NCI-H1930 (cell line): ENCODE data around the gene TMEM11.

Source experiments
- DNase-seq, 2 experiments: peaks; one replicate each; lab custom pipeline; 2025; lab: John Stamatoyannopoulos, UW

The TMEM11 gene

DNA sequence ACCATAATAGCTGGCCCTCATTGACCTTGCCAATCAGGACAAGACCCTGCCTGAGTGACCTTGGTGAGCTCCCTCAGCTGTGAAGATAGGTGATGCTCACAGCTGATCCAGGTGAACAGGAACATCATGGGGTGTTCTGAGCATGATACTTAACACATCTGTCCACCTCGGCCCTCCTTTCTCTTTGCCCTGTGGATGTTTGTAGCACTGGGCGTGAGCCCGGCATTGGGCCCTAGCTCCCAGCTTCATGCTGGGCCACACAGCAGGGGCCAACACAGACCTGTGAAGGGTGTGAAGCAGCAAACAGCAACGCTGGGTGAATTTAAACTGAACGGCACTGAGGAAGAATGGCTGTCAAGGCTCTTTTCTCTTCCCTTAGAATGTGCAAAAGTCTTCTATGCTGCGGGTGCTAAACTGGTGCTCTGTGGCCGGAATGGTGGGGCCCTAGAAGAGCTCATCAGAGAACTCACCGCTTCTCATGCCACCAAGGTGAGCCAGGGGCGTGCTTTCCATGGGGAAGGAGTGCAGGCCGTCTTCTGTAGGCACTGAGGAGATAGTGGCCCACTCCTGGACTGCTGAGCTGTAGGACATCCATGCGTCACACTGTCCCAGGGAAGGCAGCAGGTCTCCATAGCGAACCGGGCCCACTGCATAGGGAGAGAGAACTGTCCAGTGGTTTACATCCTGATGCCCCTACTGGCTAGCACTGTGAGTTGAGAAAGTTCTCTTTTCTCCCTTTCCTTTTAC, 35.9 kb downstream of the TMEM11 start:
- no peak for DNase-seq

DNA sequence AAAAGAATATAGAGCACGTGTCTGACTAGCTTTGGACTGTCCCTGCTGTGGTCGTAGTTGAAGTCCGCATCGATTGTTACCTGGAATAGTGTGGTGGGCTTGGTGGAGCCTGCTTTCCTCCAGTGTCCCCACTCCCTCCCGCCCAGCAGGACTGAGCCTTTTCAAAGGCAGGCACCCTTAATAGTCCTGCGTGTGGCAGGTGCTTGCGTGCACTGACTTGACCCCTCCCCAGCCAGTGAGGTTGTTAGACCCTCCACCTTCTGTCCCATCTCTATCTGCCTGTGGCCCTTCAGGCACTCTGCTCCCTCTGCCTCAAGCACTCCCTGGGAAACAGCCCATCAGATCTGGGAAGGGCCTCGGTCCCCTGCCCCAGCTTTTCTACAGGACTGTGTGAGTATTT, 36.6 kb downstream of the TMEM11 start:
- DNase-seq, result no peak

DNA sequence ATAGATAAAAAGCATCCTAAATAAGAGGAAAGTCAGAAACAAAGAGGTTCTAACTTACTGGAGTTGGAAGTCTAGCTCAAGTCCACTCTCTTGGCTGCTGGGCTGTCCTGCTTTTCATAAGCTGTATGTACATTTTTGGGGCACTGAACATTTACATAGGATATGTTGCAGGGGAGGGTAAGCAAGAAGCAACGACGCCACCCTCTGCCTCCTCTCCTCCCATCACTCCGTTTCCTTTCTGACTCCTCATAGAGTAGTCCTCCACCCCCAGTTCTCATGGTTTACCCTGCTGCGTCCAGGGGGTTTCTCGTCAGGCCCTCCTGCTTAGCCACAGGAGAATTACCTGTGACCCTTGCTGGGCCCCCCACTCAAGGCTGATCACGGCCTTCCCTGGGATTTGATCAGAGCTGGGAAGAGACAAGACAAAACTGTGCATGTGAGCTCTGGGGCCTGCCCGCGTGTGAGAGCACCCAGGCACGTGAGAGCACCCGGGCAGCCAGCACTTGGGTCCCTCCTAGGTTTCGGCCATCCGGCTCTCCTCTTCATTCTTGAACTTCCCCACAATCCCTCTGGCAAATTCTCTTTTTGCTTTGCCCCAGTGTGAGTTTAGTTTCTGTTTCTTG, 37.1 kb downstream of the TMEM11 start:
- DNase-seq, result no peak

DNA sequence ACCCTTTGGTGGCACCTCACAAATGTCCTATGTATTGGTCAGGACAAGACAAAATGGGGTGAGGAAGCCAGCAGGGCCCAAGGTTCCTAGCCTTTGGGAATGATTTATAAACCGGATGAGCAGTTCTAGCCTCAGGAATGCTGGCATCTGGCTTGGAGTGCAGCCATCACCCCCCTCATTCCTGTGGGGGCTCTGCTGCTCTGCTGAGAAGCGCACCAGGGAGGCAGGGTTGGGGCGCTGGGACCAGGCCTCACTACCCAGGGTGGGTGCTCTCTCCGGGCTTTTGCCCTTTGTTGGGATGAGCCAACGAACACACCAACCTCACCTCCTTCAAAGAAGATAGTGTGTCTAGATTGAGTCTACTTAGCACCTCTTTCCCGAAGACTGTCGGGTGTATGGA, 39.2 kb downstream of the TMEM11 start:
- DNase-seq, result no peak

DNA sequence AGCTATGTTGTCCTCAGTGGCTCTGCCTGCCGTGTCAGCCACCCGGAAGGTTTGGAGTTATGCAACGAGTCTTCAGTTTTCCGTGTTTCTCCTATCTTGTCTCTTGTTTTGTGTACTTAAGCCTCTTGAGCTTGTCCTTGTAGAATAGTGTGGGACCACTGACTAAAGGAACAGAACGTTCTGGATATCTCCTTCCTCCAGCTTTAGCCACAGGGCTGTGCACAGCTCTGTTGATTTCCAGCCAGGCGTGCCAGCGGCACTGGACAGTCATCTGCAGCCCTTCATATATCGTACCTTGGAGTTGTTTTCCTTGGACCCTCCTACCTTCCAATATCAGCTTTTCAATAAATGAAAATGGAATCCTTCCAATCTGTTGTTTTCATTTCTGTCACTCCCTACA, 39.8 kb downstream of the TMEM11 start:
- DNase-seq, result no peak

DNA sequence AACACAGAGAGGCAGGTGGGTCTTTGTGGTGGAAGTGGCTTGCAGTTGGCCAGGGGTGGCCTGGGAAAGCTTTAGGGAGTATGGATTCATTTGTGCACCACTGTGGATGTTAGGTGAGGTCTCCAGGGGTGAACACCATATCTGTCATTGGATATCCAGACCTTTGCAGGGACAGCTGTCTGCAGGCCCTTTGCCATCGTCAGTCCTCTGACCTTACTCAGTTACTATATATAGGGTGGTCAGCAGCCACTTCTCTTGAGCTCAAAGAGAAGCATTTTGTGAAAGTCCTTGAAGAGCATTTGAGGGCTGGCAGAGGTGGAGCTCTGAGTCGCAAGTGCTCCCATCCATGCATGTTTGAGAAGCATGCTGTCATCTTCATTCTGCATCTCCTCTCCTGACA, 40.4 kb downstream of the TMEM11 start:
- no peak for DNase-seq

DNA sequence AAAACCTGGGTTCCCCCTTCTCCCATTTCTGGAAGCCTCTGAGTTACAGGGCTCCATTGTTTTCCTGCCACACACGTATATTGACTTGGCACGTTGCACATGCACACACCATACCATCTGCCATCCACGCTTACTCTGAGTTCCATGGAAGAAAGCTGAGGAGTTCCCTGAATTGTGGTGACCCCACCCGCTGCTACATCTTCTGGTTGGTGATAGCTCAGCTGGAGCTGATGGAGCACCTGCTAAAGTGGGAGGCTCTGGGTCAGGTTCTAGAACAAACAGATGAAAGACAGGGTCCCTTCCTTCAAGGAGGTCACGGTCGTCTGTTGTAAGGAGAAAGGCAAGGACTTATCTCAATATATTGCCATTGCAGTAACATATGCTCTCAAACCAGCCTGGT, 41.1 kb downstream of the TMEM11 start:
- DNase-seq, result no peak

DNA sequence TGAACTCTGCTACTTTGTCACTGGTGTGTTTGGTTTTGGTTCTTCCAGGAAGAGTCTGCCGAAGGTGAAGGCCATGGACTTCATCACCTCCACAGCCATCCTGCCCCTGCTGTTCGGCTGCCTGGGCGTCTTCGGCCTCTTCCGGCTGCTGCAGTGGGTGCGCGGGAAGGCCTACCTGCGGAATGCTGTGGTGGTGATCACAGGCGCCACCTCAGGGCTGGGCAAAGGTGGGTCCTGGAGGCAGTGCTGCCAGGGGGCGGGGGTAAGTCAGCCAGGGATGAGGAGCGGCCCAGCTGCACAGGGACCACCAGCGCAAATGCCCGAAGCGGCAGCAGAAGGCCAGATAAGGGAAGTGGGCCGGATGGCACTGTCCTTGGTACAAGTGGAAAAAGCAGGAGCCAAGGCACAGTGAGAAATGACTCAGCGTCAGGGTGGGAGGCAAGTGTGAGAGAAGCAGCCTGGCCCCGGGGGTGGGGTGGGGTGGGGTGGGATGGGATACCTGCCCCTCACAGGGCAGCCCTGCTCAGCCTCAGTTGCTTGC, 41.9 kb downstream of the TMEM11 start:
- DNase-seq, result no peak

DNA sequence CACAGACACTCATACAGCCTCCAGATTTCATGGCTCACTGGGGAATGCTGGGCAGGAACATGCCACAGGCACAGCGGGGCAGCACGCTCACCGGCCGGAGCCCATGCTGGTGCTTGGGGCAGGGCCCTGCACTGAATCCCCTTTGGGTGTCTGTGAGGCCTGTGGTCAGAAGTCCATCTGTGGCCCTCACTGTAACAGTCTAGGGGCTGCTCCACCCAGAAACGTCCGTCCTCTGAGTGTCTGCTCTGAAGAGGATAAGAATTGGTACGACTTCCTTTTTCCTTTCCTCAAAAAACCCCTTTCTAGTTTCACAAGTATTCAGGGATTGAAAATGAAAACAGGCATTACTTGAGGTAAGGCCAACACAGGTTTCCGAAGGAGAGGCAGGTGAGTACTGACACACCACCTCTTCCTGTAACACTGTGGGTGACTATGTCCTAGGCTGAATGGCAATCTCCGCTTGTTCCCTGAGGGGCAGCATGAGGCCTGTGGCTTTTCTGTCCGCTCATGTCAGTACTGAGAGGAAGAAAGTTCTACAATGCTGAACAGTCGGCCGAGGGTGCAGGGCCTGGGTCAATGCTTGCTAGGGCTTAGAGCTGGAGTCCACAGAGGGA, 42.5 kb downstream of the TMEM11 start:
- no peak for DNase-seq

DNA sequence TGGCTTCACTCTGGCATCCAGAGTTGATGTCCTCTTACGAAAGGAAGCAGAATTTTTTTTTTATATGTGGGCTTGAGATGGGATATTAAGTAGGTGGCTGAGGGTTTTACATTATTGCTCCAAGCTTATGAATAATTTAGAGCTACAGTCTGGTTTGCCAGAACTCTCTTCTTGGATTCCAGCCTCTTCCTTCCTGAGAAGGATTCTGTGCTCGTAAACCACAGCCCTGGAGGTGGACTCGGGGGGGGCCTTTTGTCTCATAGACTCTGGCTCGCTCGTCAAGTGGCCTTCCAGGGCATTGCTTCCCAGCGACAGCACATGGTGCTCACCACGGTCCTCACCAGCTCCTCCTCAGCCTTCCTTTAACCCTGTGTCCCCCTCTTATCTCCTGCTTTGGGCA, 43.2 kb downstream of the TMEM11 start:
- DNase-seq, result no peak

DNA sequence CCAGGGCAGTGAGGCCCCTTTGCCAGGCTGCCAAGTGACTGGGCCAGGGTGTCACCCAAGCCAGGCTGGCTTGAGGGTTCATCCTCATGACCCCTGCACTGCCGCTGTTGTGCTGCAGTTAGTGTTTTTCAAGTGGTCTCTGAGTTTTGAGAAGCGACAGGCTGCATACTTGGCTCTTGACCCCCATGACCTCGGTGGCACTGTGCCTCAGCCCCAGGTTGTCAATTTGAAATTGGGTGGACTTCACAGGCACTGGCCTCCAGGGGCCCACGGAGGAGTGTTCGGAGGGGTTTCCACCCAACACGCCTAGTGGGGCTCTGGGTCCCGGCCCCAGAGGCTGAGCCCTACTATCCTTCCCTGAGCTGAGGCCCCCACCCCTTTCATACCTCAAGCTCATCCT, 44.5 kb downstream of the TMEM11 start:
- no peak for DNase-seq

DNA sequence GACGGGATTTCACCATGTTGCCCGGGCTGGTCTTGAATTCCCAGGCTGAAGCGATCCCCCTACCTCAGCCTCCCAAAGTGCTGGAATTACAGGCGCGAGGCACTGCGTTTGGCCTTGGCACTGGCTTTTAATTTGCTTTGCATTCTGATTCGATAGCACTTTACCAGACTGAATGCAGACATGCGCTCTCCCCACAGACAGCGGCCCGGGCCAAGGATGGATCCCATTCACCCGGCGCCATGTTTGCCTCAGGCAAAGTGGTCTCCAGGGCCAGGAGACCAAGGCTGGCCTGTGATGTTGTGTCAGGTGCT, 45.5 kb downstream of the TMEM11 start:
- DNase-seq, result no peak

DNA sequence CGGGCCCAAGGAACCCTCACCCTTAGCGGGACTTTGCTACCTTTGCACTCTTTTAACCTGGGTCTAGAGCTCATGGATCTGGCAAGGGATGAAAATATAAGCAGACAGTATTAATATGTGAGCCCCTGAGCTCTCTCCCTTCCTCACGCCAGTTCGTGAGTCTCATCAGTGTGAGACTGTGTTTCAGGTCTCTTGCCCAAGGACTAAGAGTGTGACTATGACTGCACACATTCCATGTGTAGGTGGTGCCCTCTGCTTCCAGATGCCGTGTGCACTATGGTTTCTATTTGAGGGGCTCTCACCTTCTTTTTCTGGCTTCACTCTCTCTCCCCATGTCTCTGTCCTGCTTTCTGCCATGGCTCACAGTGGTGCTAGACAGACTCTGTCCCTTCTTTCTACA, 46.7 kb downstream of the TMEM11 start:
- no peak for DNase-seq

DNA sequence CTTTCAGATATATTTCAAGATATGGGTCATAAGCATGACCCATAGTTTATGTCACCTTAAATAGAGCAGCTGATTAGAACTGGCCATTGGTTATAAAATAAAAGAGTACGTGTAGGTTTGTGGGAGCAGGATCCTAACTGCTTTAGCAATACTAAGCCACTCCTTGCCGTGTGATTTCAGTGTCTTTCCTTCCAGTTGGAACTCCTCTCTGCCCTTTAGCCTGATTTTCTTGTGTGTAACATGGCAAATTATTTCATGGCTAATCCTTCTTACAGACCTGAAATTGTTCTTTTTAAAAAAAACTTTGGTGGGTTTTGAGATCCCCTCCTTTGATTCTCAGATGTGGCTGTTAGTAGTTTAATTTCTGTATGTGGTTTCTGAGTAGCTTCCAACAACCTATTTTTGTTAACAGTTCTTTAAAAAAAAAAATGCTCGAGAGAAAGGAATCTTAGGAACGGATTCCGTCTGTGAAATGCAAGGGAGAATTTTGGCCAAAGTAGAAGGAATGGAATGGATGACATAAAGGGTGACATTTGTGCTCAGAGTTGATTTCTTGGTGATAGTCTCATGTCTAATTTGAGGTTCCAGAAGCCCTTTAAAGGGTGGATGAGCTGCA, 47.3 kb downstream of the TMEM11 start:
- no peak for DNase-seq

DNA sequence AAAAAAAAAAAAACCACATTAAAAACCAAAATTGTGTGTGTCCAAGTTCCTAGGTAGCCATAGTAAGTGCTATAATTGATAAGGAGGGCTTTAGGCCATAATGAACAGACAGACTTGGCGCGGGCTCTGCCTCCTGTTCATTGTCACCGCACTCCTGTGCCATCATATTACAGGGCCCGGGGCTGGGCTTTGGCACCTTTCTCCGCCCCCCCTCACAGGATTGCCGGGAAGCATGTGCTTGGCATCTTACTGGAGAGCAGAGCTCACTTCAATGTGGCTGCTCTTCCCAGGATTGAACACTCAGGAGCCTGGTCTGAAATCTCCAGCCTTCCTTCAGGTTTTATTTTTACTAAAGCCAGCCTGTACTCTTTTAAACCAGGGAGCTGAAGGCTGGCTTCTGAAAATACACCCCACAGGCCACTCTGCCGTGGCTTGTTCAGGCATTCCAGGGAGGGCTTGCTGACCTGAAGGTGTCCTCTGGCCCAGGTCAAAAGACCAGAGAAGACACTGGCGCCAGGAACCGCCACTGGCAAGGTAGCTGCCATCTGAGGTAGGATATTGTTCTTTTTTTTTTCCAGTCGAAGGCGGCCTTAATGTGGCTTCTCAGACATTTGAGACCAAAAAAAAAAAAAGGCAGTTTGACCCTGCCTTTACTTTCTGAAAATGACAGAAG, 47.9 kb downstream of the TMEM11 start:
- no peak for DNase-seq

DNA sequence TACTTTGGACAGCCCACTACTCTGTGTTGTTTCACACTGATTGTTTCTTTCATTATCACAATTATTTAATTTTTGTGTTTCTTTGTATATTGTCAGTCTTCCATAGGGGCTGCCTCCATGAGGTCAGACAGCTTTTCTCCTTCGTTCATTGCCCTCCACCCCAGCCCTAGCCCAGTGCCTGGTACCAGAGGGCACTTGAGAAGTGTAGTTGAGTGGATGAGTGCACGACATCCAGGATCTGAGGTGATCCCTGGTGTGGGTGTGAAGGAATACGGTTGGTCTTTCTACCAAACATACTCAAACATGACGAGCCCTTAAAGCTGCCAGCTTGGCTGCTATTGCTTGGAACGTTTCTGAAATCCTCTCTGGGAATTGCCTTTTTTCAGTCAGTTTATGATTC, 49.3 kb downstream of the TMEM11 start:
- DNase-seq, result no peak

DNA sequence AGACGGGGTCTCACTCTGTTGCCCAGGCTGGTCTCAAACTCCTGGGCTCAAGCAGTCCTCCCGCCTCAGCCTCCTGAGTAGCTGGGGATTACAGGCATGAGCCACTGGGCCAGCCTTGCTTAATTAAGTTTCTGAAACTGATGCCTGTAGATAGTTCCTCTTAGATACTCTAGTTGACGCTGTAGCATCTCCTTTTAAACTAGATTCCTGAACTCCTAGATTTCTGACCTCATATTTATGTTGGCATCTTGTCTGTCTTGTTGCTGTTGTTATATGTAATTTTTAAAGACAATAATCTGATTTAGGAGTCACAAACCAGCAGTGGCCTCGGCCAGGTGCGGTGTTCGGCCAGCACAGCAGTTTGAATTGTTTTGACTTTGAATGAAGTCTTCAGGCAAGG, 49.7 kb downstream of the TMEM11 start:
- DNase-seq, result no peak

DNA sequence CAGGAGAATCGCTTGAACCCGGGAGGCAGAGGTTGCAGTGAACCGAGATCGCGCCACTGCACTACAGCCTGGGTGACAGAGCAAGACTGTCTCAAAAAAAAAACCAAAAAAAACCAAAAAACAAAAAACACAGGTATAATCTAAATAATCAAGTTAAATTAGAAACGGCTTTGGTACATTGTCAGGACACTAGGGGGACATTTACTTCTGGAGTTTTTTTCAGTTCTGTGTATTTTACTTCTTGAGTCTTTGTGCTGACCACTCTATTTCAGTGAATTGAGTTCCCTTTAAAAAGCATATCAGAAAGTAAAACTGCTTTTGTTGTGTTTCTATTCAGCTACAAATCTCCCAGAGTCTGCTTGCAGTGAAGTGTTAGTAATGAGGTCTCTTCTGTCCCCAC, 50.9 kb downstream of the TMEM11 start:
- DNase-seq, result no peak

DNA sequence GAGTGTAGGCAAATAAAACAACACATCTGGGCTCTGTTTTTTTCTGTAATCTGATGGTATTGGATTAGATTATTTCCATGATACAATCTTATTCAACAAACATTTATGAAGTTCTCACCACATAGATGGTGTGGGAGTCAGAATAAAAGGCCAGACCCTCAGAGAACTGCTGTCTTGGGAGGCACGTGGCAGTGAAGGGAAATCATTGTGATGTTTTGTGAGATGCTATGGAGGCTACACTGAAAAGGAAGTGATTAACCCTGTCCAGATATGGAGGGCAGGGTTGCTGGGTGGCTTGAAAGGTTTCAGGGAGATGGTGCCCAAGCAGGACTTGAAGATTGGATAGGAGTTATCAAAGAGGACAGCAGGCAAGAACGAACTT, 51.6 kb downstream of the TMEM11 start:
- DNase-seq, result no peak

DNA sequence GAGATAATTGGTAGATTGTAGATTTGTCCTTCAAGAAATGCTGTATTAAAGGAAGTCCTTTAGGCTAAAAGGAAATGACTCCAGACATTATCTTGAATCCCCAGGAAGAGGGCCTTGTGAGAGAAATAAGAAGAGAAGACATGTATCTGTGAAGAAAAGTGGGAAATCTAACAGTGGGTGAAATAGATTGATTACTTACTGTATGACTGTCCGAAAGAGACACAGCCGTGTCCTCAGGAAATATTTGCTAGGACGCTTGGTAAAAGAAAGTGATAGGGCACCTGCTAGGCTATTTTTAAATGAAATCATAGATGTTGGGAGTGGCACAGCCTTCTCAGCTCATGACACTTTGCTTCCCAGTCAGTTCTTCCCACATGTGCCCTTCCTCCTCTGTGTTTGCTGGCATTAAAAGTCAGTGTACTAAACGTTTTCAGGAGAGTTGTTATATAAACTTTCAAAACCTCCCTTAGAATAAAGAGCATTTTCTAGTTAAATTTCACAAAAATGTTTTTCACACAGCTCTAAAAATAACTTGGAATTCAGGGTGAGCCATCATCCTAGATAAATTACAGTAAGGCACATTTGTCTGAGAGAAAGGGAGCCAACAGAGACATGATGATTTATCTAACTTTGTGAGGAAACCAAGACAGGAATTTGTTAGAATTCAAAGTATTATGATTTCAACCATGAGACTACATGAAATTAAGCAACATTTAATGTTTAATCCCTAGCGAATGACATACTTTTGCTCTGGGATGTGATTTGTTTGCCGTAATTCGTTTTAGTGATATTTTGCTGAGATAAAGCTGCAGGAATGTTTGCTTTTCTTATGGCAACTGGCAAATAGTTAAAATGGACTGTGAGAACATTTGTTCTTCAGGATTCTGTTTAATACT, 52.2 kb downstream of the TMEM11 start:
- no peak for DNase-seq

DNA sequence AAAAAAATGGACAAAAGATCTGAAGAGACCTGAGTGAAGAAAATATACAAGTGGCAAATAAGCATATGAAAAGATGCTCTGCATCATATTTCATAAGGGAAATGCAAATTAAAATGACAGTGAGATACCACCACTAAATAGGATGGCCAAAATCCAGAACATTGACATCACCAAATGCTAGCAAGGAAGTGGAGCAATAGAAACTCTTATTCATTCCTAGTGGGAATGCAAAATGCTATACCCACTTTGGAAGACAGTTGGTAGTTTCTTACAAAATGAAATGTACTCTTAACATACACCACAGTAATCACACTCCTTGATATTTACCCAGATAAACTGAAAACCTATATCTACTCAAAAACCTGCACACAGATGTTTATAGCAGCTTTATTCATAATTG, 53.6 kb downstream of the TMEM11 start:
- no peak for DNase-seq
